Keratinocyte (primary cell): ENCODE measurements around the gene ZNF749. TPM values are rescaled to one million over a fixed set of nuclear protein-coding genes. Genes with fewer than 3 reads are reported as not detected.

Experiments
- DNase-seq: peaks from one replicate; pipeline ENCODE4 v3.0.0-alpha.2; 2011; ENCODE audit warnings: low read depth, missing footprints, low spot score
- FAIRE-seq: peaks from 2 replicates; lab custom pipeline; 2011; peaks lifted over from hg19 to GRCh38; lab: Jason Lieb, UNC
- H2AFZ ChIP-seq: 2 replicates; pipeline ENCODE4 v1.6.0; 2012; ENCODE audit warnings: low read length, control low read depth, inconsistent platforms; ENCODE audit not compliant: control insufficient read depth
- H3K27ac ChIP-seq: 2 replicates; pipeline ENCODE4 v1.5.1; 2011; ENCODE audit warnings: low read length; ENCODE audit not compliant: control insufficient read depth, insufficient read depth
- H3K27me3 ChIP-seq: 3 replicates; pipeline ENCODE4 v1.6.0; 2011; ENCODE audit warnings: low read length; ENCODE audit not compliant: control insufficient read depth, insufficient read depth; ENCODE audit errors: extremely low read depth
- H3K36me3 ChIP-seq, 2 experiments: 2 replicates in 1 of 2; 3 replicates in 1 of 2; pipeline ENCODE4 v1.5.1; 2011; ENCODE audit warnings: low read length in 2 of 2, mild to moderate bottlenecking in 1 of 2; ENCODE audit not compliant: control insufficient read depth in 2 of 2, insufficient read depth in 2 of 2; ENCODE audit errors: extremely low read depth in 1 of 2
- H3K4me1 ChIP-seq: 3 replicates; pipeline ENCODE4 v1.5.1; 2011; ENCODE audit warnings: low read length; ENCODE audit not compliant: control insufficient read depth, insufficient read depth; ENCODE audit errors: extremely low read depth
- H3K4me2 ChIP-seq: 3 replicates; pipeline ENCODE4 v1.6.0; 2011; ENCODE audit warnings: low read depth, low read length; ENCODE audit not compliant: control insufficient read depth, insufficient read depth; ENCODE audit errors: extremely low read depth
- H3K4me3 ChIP-seq, 3 experiments: fragments of 200-600 bp in 1 of 3; sonication (generic) in 1 of 3; 2 replicates in 2 of 3; 3 replicates in 1 of 3; pipeline ENCODE4 v1.5.1; 2011 to 2016; ENCODE audit warnings: low read length in 3 of 3, mild to moderate bottlenecking in 3 of 3, control low read depth in 2 of 3, inconsistent platforms in 1 of 3, low read depth in 1 of 3, mixed read lengths in 1 of 3, mixed run types in 1 of 3, moderate library complexity in 1 of 3; ENCODE audit not compliant: control insufficient read depth in 2 of 3, insufficient read depth in 2 of 3; ENCODE audit errors: extremely low read depth in 1 of 3
- H3K79me2 ChIP-seq: 2 replicates; pipeline ENCODE4 v1.6.0; 2012; ENCODE audit warnings: low read length; ENCODE audit not compliant: control insufficient read depth, insufficient read depth
- H3K9ac ChIP-seq: 3 replicates; pipeline ENCODE4 v1.6.0; 2011; ENCODE audit warnings: low read length; ENCODE audit not compliant: control insufficient read depth, insufficient read depth; ENCODE audit errors: extremely low read depth
- H3K9me1 ChIP-seq: 3 replicates; pipeline ENCODE4 v1.6.0; 2011; ENCODE audit warnings: low read length; ENCODE audit not compliant: control insufficient read depth, insufficient read depth; ENCODE audit errors: extremely low read depth
- H3K9me3 ChIP-seq: 2 replicates; pipeline ENCODE4 v1.5.1; 2012; ENCODE audit warnings: low read depth, low read length; ENCODE audit not compliant: control insufficient read depth
- H4K20me1 ChIP-seq: 3 replicates; pipeline ENCODE4 v1.6.0; 2011; ENCODE audit warnings: low read length; ENCODE audit not compliant: control insufficient read depth, insufficient read depth; ENCODE audit errors: extremely low read depth
- EZH2 ChIP-seq: IDR thresholded peaks from one replicate; pipeline ENCODE4 v1.6.1; 2012; ENCODE audit warnings: inconsistent platforms, mild to moderate bottlenecking, low read length, moderate library complexity
- dilution Hi-C: fragments of 300-500 bp; cut with MboI; formaldehyde crosslinking; loops from one replicate; pipeline ENCODE4 v1.7.0; 2020; ENCODE audit warnings: low sequenced_read_pairs; ENCODE audit not compliant: extremely low pct_ligation_motif_present
- polyA plus RNA-seq, 5 experiments: library from polyadenylated mRNA; depleted of rRNA in 3 of 5; stranded (reverse) in 3 of 5; stranded (forward) in 1 of 5; unstranded in 1 of 5; fragments of >200 nt; gene quantifications; 1 replicate in 1 of 5; 2 replicates in 3 of 5; 3 replicates in 1 of 5; pipeline versions ENCODE4 v1.2.1 to v1.2.3, GENCODE V29; 2011 to 2012; ENCODE audit warnings: missing spikeins in 2 of 5, low read depth in 1 of 5, low replicate concordance in 1 of 5
- TF ChIP-seq, protein P1 (sequence below), 3 experiments: IDR thresholded peaks in 1 of 3; conservative IDR thresholded peaks in 1 of 3; optimal IDR thresholded peaks in 1 of 3; 2 replicates in 2 of 3; 3 replicates in 1 of 3; pipeline versions ENCODE3 to v1.5.1; 2011; ENCODE audit warnings: low read length in 3 of 3, mild to moderate bottlenecking in 3 of 3, moderate library complexity in 2 of 3, control low read depth in 1 of 3, inconsistent platforms in 1 of 3; ENCODE audit not compliant: insufficient read depth in 2 of 3; ENCODE audit errors: extremely low read depth in 1 of 3

The ZNF749 gene
- polyA plus RNA-seq, 1 donor (not counting 4 experiments of a cell fraction or from before 2014, with no cell fraction given), result 6.3 TPM

- no peaks in the 10 kb centered on the region for H3K9me1 ChIP-seq
- dilution Hi-C loops, result no loop called here
- no peaks in the 10 kb centered on the region for H3K4me1 ChIP-seq
- no peak overlapping the region for H2AFZ ChIP-seq
- no peak overlapping the region for H3K4me2 ChIP-seq
- peaks cover 17 to 26% of the 10 kb centered on the region in 2 experiments for H3K36me3 ChIP-seq
- no peaks in the 10 kb centered on the region for H3K27me3 ChIP-seq
- peaks cover 3% of the 10 kb centered on the region for H3K79me2 ChIP-seq
- DNase-seq (no peak), FAIRE-seq (no peak)
- H3K9me3 ChIP-seq, result no peaks in the 10 kb centered on the region
- H3K9ac ChIP-seq, result no peak overlapping the region
- H4K20me1 ChIP-seq, result no peaks in the 10 kb centered on the region
- H3K4me3 ChIP-seq, result no peak overlapping the region
- no peak for TF ChIP-seq EZH2
- TF ChIP-seq, protein P1, sequence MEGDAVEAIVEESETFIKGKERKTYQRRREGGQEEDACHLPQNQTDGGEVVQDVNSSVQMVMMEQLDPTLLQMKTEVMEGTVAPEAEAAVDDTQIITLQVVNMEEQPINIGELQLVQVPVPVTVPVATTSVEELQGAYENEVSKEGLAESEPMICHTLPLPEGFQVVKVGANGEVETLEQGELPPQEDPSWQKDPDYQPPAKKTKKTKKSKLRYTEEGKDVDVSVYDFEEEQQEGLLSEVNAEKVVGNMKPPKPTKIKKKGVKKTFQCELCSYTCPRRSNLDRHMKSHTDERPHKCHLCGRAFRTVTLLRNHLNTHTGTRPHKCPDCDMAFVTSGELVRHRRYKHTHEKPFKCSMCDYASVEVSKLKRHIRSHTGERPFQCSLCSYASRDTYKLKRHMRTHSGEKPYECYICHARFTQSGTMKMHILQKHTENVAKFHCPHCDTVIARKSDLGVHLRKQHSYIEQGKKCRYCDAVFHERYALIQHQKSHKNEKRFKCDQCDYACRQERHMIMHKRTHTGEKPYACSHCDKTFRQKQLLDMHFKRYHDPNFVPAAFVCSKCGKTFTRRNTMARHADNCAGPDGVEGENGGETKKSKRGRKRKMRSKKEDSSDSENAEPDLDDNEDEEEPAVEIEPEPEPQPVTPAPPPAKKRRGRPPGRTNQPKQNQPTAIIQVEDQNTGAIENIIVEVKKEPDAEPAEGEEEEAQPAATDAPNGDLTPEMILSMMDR (optimal IDR thresholded peaks at IDR 0.05 in 1 of 3, IDR thresholded peaks at IDR 0.05 in 1 of 3, conservative IDR thresholded peaks at IDR 0.05 in 1 of 3; ENCODE audit: extremely low read depth in 1 of 3, insufficient read depth in 2 of 3, low read length in 3 of 3), result no peak
- H3K27ac ChIP-seq, result no peak overlapping the region
Measured at GRCh38 chr19:57419439-57419838, 15.7 kb upstream of the ZNF749 start.

DNA sequence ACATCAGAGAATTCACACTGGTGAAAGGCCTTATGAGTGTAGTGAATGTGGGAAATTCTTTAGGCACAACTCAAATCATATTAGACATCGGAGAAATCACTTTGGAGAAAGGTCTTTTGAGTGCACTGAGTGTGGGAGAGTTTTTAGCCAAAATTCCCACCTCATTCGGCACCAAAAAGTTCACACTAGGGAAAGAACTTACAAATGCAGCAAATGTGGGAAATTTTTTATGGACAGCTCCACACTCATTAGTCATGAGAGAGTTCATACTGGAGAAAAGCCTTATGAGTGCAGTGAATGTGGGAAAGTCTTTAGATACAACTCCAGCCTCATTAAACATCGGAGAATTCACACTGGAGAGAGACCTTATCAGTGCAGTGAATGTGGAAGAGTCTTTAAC is 14.1 kb upstream of the ZNF749 start:
- Histone ChIP-seq H3K9me3 (no peaks in the 10 kb centered on the region), H3K36me3 (peaks cover 17 to 26% of the 10 kb centered on the region in 2 experiments)
- dilution Hi-C loops, result no loop called here

More for the DNA sequence above, 14.1 kb upstream of the ZNF749 start:
- TF ChIP-seq, protein P1 (optimal IDR thresholded peaks at IDR 0.05 in 1 of 3, IDR thresholded peaks at IDR 0.05 in 1 of 3, conservative IDR thresholded peaks at IDR 0.05 in 1 of 3; ENCODE audit: extremely low read depth in 1 of 3, insufficient read depth in 2 of 3, low read length in 3 of 3), result no peak
- TF ChIP-seq EZH2, result no peak
- FAIRE-seq, result no peak
- H3K9ac ChIP-seq, result no peak overlapping the region
- peaks cover 2% of the 10 kb centered on the region for H3K79me2 ChIP-seq
- no peak overlapping the region for H2AFZ ChIP-seq
- H3K9me1 ChIP-seq, result no peaks in the 10 kb centered on the region
- DNase-seq, result no peak
- no peak overlapping the region for H3K4me3 ChIP-seq
- no peaks in the 10 kb centered on the region for H4K20me1 ChIP-seq
- H3K4me1 ChIP-seq, result no peaks in the 10 kb centered on the region
- no peak overlapping the region for H3K4me2 ChIP-seq
- no peak overlapping the region for H3K27ac ChIP-seq
- no peaks in the 10 kb centered on the region for H3K27me3 ChIP-seq
